NCI-H2081 (cell line): ENCODE measurements around the gene SNRPD3.

Source experiments
- DNase-seq, 2 experiments: peaks; one replicate each; lab custom pipeline; 2025; lab: John Stamatoyannopoulos, UW

SNRPD3 gene

GRCh38 chr22:24532075-24532474 lies 23.7 kb upstream of the SNRPD3 start:
- DNase-seq: no peak

GRCh38 chr22:24535348-24535747 lies 20.5 kb upstream of the SNRPD3 start:
- DNase-seq: no peak

- DNase-seq: no peak
These were observed 19.7 kb upstream of the SNRPD3 start for GRCh38 chr22:24536089-24536488.

GRCh38 chr22:24540470-24540869 lies 15.3 kb upstream of the SNRPD3 start:
- no peak for DNase-seq

- no peak for DNase-seq
These were observed 13.9 kb upstream of the SNRPD3 start for GRCh38 chr22:24541681-24542515.

GRCh38 chr22:24542641-24543040 lies 13.2 kb upstream of the SNRPD3 start:
- DNase-seq: no peak

- no peak for DNase-seq
These were observed 12.6 kb upstream of the SNRPD3 start for GRCh38 chr22:24543185-24543601.

- no peak for DNase-seq
These were observed 12.0 kb upstream of the SNRPD3 start for GRCh38 chr22:24543679-24544243.

- DNase-seq: no peak
These were observed 7.0 kb upstream of the SNRPD3 start for GRCh38 chr22:24548812-24549211.

- no peak for DNase-seq
These were observed 5.5 kb upstream of the SNRPD3 start for GRCh38 chr22:24550028-24550901.

- DNase-seq: no peak
These were observed 4.8 kb upstream of the SNRPD3 start for GRCh38 chr22:24550902-24551435.

- peak; percentile 14 to 28 for DNase-seq
These were observed 3.1 kb upstream of the SNRPD3 start for GRCh38 chr22:24552503-24553286.

GRCh38 chr22:24553597-24554312 lies 2.0 kb upstream of the SNRPD3 start:
- peak in 1 of 2 experiments; percentile 18 for DNase-seq

- DNase-seq: no peak
These were observed 1.3 kb upstream of the SNRPD3 start, which contains the start of gene GUCD1 for GRCh38 chr22:24554313-24555164. Gene GUCD1, minus strand, starts transcription at chr22:24555138. Its CDS starts 147 bp downstream, at chr22:24554991.

- DNase-seq: no peak
These were observed 3.7 kb downstream of the SNRPD3 start for GRCh38 chr22:24559471-24559870.

- no peak for DNase-seq
These were observed 7.4 kb downstream of the SNRPD3 start for GRCh38 chr22:24563246-24563645.

GRCh38 chr22:24564376-24565058 lies 8.7 kb downstream of the SNRPD3 start:
- DNase-seq: no peak

GRCh38 chr22:24565077-24565476 lies 9.3 kb downstream of the SNRPD3 start:
- no peak for DNase-seq

GRCh38 chr22:24566899-24567511 lies 11.2 kb downstream of the SNRPD3 start:
- DNase-seq: no peak
